Lung (tissue), 12 donors: Measurements from ENCODE around the gene BCAS3. TPM values are rescaled to one million over a fixed set of nuclear protein-coding genes. Genes with fewer than 3 reads are reported as not detected.

Experiments used
- ATAC-seq: fragments of 200-7000 bp; cut with Tn5 transposase; one replicate; pipeline ENCODE4 v1.9.1; 2020; ENCODE audit warnings: moderate number of reproducible peaks; ENCODE audit not compliant: insufficient read depth, low FRiP score
- DNase-seq, 3 donors: peaks; one replicate each; pipeline ENCODE4 v3.0.0-alpha.2; 2013 to 2017
- H3K27ac ChIP-seq, 2 donors: one replicate each; pipeline ENCODE4 v1.5.1; 2013; ENCODE audit warnings: mild to moderate bottlenecking in 2 of 2, moderate library complexity in 2 of 2, control low read depth in 1 of 2, inconsistent platforms in 1 of 2, low read depth in 1 of 2, low read length in 1 of 2
- H3K27me3 ChIP-seq, 3 donors: one replicate each; pipeline ENCODE4 v1.5.1; 2013; ENCODE audit warnings: low read length in 2 of 3; ENCODE audit not compliant: control insufficient read depth in 3 of 3, insufficient read depth in 3 of 3
- H3K36me3 ChIP-seq, 4 donors: one replicate each; pipeline ENCODE4 v1.5.1; 2013; ENCODE audit warnings: low read length in 4 of 4, mild to moderate bottlenecking in 1 of 4, moderate library complexity in 1 of 4; ENCODE audit not compliant: control insufficient read depth in 4 of 4, insufficient read depth in 4 of 4
- H3K4me1 ChIP-seq, 5 donors: one replicate each; pipeline ENCODE4 v1.5.1; 2013; ENCODE audit warnings: low read length in 5 of 5, mild to moderate bottlenecking in 2 of 5, moderate library complexity in 1 of 5; ENCODE audit not compliant: control insufficient read depth in 5 of 5, insufficient read depth in 5 of 5
- H3K4me3 ChIP-seq: one replicate; pipeline ENCODE4 v1.5.1; 2013; ENCODE audit warnings: mild to moderate bottlenecking, control low read depth, moderate library complexity
- H3K9ac ChIP-seq, 2 donors: one replicate each; pipeline ENCODE4 v1.5.1; 2013; ENCODE audit warnings: low read length in 2 of 2, control low read depth in 1 of 2; ENCODE audit not compliant: insufficient read depth in 1 of 2
- H3K9me3 ChIP-seq, 4 donors: one replicate each; pipeline ENCODE4 v1.5.1; 2013; ENCODE audit warnings: low read length in 3 of 4, mild to moderate bottlenecking in 1 of 4, moderate library complexity in 1 of 4; ENCODE audit not compliant: control insufficient read depth in 4 of 4, insufficient read depth in 3 of 4
- CTCF ChIP-seq: IDR thresholded peaks from 2 replicates; pipeline ENCODE4 v1.5.1; 2012; ENCODE audit warnings: mild to moderate bottlenecking; ENCODE audit errors: control extremely low read depth, extremely low read depth
- WGBS, 2 donors: extraction: QIAGEN DNeasy Blood & Tissue Kit; methylation state at CpG; one replicate each; pipeline ENCODE4 v1.1.7; 2013; 5-methylcytosine and 5-hydroxymethylcytosine counted together
- polyA plus RNA-seq, 2 donors: library from polyadenylated mRNA; stranded (reverse); fragments of 200-250 nt; gene quantifications; one replicate each; pipeline ENCODE4 v1.2.1, GENCODE V29; 2013
- total RNA-seq, 2 donors: library from RNA; depleted of rRNA in 1 of 2; stranded (reverse); fragments of >200 nt in 1 of 2; gene quantifications; one replicate each; pipeline ENCODE4 v1.2.1, GENCODE V29; 2014 to 2021
- donor health status: control.
- donor health status: control.
- donor health status: Bipolar disorder and iron deficiency.
- donor health status: healthy.
- donor health status: DM: yes; HTN: yes; CAD: no.

BCAS3 gene
- total and polyA plus RNA-seq, 4 donors: 4.0 to 101 (median 20.3) TPM

- peaks cover 0 to 6% (median 0%) of the 10 kb centered on the region in 5 donors for H3K4me1 ChIP-seq
- H3K9me3 ChIP-seq: no peaks in the 10 kb centered on the region
- H3K9ac ChIP-seq: no peak overlapping the region
- no peak for DNase-seq
- H3K27ac ChIP-seq: no peak overlapping the region
- ATAC-seq: no peak
- H3K36me3 ChIP-seq: peaks cover 0 to 1% (median 0%) of the 10 kb centered on the region in 4 donors
- WGBS, 2 donors: 99% methylated on average over 3 of the region's 3 CpGs
- no peaks in the 10 kb centered on the region for H3K27me3 ChIP-seq
- H3K4me3 ChIP-seq: no peak overlapping the region
- no peak for TF ChIP-seq CTCF
Measured at GRCh38 chr17:60905709-60906108, 228.1 kb downstream of the BCAS3 start.

- Histone ChIP-seq H3K9ac (no peak overlapping the region), H3K9me3 (no peaks in the 10 kb centered on the region), H3K36me3 (peaks cover 0 to 1% (median 0%) of the 10 kb centered on the region in 4 donors), H3K27me3 (no peaks in the 10 kb centered on the region), H3K4me3 (no peak overlapping the region), H3K4me1 (no peaks in the 10 kb centered on the region), H3K27ac (no peak overlapping the region)
- DNase-seq (peak in 1 of 3 donors; percentile 14), ATAC-seq (no peak)
- no peak for TF ChIP-seq CTCF
- 60 to 85% methylated on average over 4 of the region's 4 CpGs for WGBS, 2 donors
Measured at GRCh38 chr17:60908324-60908723, 230.7 kb downstream of the BCAS3 start.

GRCh38 chr17:60909405-60909804 is 231.8 kb downstream of the BCAS3 start:
- H3K4me1 ChIP-seq: no peaks in the 10 kb centered on the region
- peaks cover 0 to 1% (median 0%) of the 10 kb centered on the region in 4 donors for H3K36me3 ChIP-seq
- H3K9ac ChIP-seq: no peak overlapping the region
- H3K4me3 ChIP-seq: no peak overlapping the region
- H3K27ac ChIP-seq: no peak overlapping the region
- 84 to 94% methylated on average over 1 of the region's 1 CpG for WGBS, 2 donors
- no peaks in the 10 kb centered on the region for H3K9me3 ChIP-seq
- DNase-seq (no peak), ATAC-seq (no peak)
- H3K27me3 ChIP-seq: no peaks in the 10 kb centered on the region
- TF ChIP-seq CTCF: no peak

GRCh38 chr17:60910415-60910814 is 232.8 kb downstream of the BCAS3 start:
- TF ChIP-seq CTCF: no peak
- no peaks in the 10 kb centered on the region for H3K27me3 ChIP-seq
- no peak overlapping the region for H3K4me3 ChIP-seq
- no peak overlapping the region for H3K9ac ChIP-seq
- H3K4me1 ChIP-seq: no peaks in the 10 kb centered on the region
- no peaks in the 10 kb centered on the region for H3K9me3 ChIP-seq
- no peaks in the 10 kb centered on the region for H3K36me3 ChIP-seq
- no peak overlapping the region for H3K27ac ChIP-seq
- no peak for DNase-seq
- ATAC-seq: no peak
- WGBS, 2 donors: 98% methylated on average over 6 of the region's 6 CpGs
